ENCODE measurements around the gene UNC45A.

- no peak for TF ChIP-seq CTCF (IDR thresholded peaks at IDR 0.05)
- TF ChIP-seq POLR2A (IDR thresholded peaks at IDR 0.05): no peak
- no peak for TF ChIP-seq POLR2AphosphoS5 (IDR thresholded peaks at IDR 0.05)
- TF ChIP-seq EP300 (IDR thresholded peaks at IDR 0.05): no peak
Measured at GRCh38 chr15:90957031-90957790, 22.1 kb downstream of the UNC45A start.
